ENCODE results near the gene SLMAP. TPM values are rescaled to one million over a fixed set of nuclear protein-coding genes. Genes with fewer than 3 reads are reported as not detected.

Gene SLMAP
- total and polyA plus RNA-seq, 10 donors: 7.8 to 77.3 (median 62.9) TPM

DNA sequence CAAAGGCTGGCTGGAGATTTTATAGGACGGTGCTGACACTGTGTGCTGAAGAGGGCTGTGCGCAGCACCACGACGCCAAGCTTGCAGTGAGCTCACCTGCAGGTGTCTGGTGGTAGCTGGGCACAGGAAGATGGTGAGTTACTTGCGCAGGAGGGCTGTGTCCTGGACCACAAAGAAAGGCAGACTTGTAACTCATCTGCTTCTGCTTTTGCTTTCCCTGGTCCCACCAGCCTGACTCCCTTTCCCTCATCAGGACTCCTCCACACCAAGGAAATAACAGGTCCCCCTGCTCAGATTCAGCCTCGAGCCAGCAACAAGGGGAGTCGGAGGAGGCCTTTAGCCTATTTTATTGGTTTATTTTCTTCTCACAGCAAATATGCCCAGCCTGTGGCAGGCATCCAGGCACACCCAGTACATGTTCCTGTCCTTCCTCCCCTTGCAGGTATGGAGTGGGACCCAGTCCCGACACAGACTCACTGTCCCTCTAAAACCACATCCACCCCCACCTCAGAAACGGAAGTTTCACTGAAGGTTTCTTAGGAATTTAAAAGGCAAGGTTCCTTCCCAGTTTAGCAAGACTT is 216.5 kb downstream of the SLMAP start:
- H3K27ac ChIP-seq: no peak overlapping the region
- intact Hi-C loops (cut with DNase I; ENCODE audit: low total_unique reads): no loop called here
- DNase-seq: no peak
- peaks cover 0 to 20% (median 7%) of the 10 kb centered on the region in 6 donors for H3K4me1 ChIP-seq
- 60 to 79% (median 67%) methylated on average over 9 of the region's 9 CpGs for WGBS, 5 donors
- no peak overlapping the region for H3K4me3 ChIP-seq
- no peaks in the 10 kb centered on the region for H3K36me3 ChIP-seq
- H3K27me3 ChIP-seq (replicated peaks in 1 of 7): no peaks in the 10 kb centered on the region
- TF ChIP-seq CTCF (IDR thresholded peaks at IDR 0.05 in 8 of 11, conservative IDR thresholded peaks at IDR 0.05 in 3 of 11): no peak
- TF ChIP-seq POLR2AphosphoS5 (IDR thresholded peaks at IDR 0.05): no peak
- no peak for TF ChIP-seq POLR2A (IDR thresholded peaks at IDR 0.05)
- no peaks in the 10 kb centered on the region for H3K9me3 ChIP-seq

GRCh38 chr3:57973715-57974477 is 217.8 kb downstream of the SLMAP start:
- TF ChIP-seq POLR2A (IDR thresholded peaks at IDR 0.05): no peak
- no peak overlapping the region for H3K27ac ChIP-seq
- no peaks in the 10 kb centered on the region for H3K27me3 ChIP-seq (replicated peaks in 1 of 7)
- 90 to 98% (median 93%) methylated on average over 13 of the region's 13 CpGs for WGBS, 5 donors
- no peaks in the 10 kb centered on the region for H3K36me3 ChIP-seq
- H3K9me3 ChIP-seq: no peaks in the 10 kb centered on the region
- no peak overlapping the region for H3K4me3 ChIP-seq
- DNase-seq: no peak
- intact Hi-C loops (cut with DNase I; ENCODE audit: low total_unique reads): no loop called here
- peaks cover 0 to 31% (median 12%) of the 10 kb centered on the region in 6 donors for H3K4me1 ChIP-seq

DNA sequence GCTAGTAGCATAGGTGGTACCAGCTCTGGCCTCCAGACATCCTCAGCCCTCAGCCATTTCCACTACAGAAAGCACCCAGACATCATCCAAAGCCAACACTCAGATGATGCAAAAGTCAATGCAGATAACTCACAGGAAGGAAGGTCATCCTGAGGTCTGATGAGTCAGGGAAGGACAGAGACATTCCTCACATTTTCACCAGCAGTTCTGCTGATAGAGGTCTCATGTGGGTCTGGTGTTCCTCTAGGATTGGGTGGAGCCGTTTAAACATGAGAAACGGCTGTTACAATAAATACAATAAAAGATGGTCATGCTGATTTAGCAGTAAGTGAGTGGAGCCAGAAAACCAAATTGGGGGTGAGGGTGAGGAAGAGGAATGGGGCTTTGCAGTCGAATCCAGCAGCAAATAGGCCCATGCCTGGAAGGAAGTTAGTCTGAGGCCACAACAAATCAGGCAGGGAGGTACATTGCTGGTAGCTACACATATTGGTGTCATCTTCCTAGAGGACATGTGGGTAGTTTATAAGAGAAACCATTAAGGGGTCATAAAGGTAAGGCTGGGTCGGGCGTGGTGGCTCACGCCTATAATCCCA is 218.8 kb downstream of the SLMAP start:
- Histone ChIP-seq H3K27ac (peak overlapping the region in 2 of 8 donors; percentile 21 to 23), H3K9me3 (no peaks in the 10 kb centered on the region), H3K27me3 (replicated peaks in 1 of 7) (no peaks in the 10 kb centered on the region), H3K4me3 (no peak overlapping the region), H3K4me1 (peaks cover 0 to 34% (median 12%) of the 10 kb centered on the region in 6 donors), H3K36me3 (no peaks in the 10 kb centered on the region)
- intact Hi-C loops (cut with DNase I; ENCODE audit: low total_unique reads): no loop called here
- TF ChIP-seq CTCF (IDR thresholded peaks at IDR 0.05 in 8 of 11, conservative IDR thresholded peaks at IDR 0.05 in 3 of 11) (no peak), POLR2A (IDR thresholded peaks at IDR 0.05) (no peak), POLR2AphosphoS5 (IDR thresholded peaks at IDR 0.05) (peak in 1 of 3 donors; percentile 52)
- WGBS, 5 donors: 68 to 78% (median 75%) methylated on average over 6 of the region's 6 CpGs
- DNase-seq: no peak

GRCh38 chr3:57977818-57978235 is 221.7 kb downstream of the SLMAP start:
- no peak overlapping the region for H3K4me3 ChIP-seq
- TF ChIP-seq POLR2A (IDR thresholded peaks at IDR 0.05): no peak
- no peak for TF ChIP-seq POLR2AphosphoS5 (IDR thresholded peaks at IDR 0.05)
- TF ChIP-seq CTCF (IDR thresholded peaks at IDR 0.05 in 8 of 11, conservative IDR thresholded peaks at IDR 0.05 in 3 of 11): no peak

More at GRCh38 chr3:57977818-57978235, 221.7 kb downstream of the SLMAP start:
- DNase-seq: no peak
- H3K36me3 ChIP-seq: no peaks in the 10 kb centered on the region
- no peaks in the 10 kb centered on the region for H3K9me3 ChIP-seq
- peaks cover 4 to 54% (median 26%) of the 10 kb centered on the region in 6 donors for H3K4me1 ChIP-seq
- intact Hi-C loops (cut with DNase I; ENCODE audit: low total_unique reads): no loop called here
- 49 to 58% (median 57%) methylated on average over 4 of the region's 4 CpGs for WGBS, 5 donors
- no peak overlapping the region for H3K27ac ChIP-seq
- no peaks in the 10 kb centered on the region for H3K27me3 ChIP-seq (replicated peaks in 1 of 7)
